PC-3 (cell line): ENCODE measurements around the gene SLC35F3. TPM values are rescaled to one million over a fixed set of nuclear protein-coding genes. Genes with fewer than 3 reads are reported as not detected.

Experiments used
- ATAC-seq: fragments of 200-7000 bp; cut with Tn5 transposase; 2 replicates; pipeline ENCODE4 v1.9.1; 2020; ENCODE audit warnings: mild to moderate bottlenecking, moderate library complexity
- BruUV-seq: library from RNA; stranded (reverse); fragments of 400-500 nt; replicated peaks from 2 replicates; lab custom pipeline; 2021; lab: Mats Ljungman, UMichigan
- CTCF ChIA-PET: fragments of 300-600 bp; sonication (Branson Sonifier 250); formaldehyde crosslinking; loops from one replicate; lab custom pipeline; 2022; ENCODE audit warnings: antibody characterized with exemption; lab: Charles Lee
- POLR2A ChIA-PET: fragments of 300-600 bp; sonication (Branson Sonifier 250); formaldehyde crosslinking; loops from one replicate; lab custom pipeline; 2022; ENCODE audit warnings: antibody characterized with exemption; ENCODE audit not compliant: unreplicated experiment; lab: Charles Lee
- DNase-seq: peaks from one replicate; pipeline ENCODE4 v3.0.0-alpha.2; 2015
- H2AFZ ChIP-seq: fragments of 300-600 bp; sonication (generic); 2 replicates; pipeline ENCODE4 v1.6.0; 2016; ENCODE audit warnings: antibody characterized with exemption, low read length
- H3F3A ChIP-seq: fragments of 300-600 bp; sonication (generic); one replicate; pipeline ENCODE4 v1.6.0; 2017; ENCODE audit warnings: antibody characterized with exemption, low read length, control low read depth, mild to moderate bottlenecking; ENCODE audit not compliant: unreplicated experiment
- H3K27ac ChIP-seq: fragments of 300-600 bp; sonication (generic); 2 replicates; pipeline ENCODE4 v1.5.1; 2016; ENCODE audit warnings: mild to moderate bottlenecking, low read length
- H3K27me3 ChIP-seq: fragments of 300-600 bp; sonication (generic); 2 replicates; pipeline ENCODE4 v1.6.1; 2016; ENCODE audit warnings: low read length, mixed read lengths
- H3K36me3 ChIP-seq: fragments of 300-600 bp; sonication (generic); 2 replicates; pipeline ENCODE4 v1.6.1; 2016; ENCODE audit warnings: low read depth, mixed run types, low read length, mixed read lengths
- H3K4me1 ChIP-seq: fragments of 300-600 bp; sonication (generic); 2 replicates; pipeline ENCODE4 v1.5.1; 2016; ENCODE audit warnings: low read length; ENCODE audit not compliant: insufficient read depth
- H3K4me2 ChIP-seq: fragments of 300-600 bp; sonication (generic); 2 replicates; pipeline ENCODE4 v1.6.0; 2016; ENCODE audit warnings: low read length
- H3K4me3 ChIP-seq: fragments of 300-600 bp; sonication (generic); 2 replicates; pipeline ENCODE4 v1.5.1; 2016; ENCODE audit warnings: mild to moderate bottlenecking, low read length, mixed read lengths
- H3K79me2 ChIP-seq: fragments of 300-600 bp; sonication (generic); 2 replicates; pipeline ENCODE4 v1.6.1; 2017; ENCODE audit warnings: low read length, mixed read lengths
- H3K9ac ChIP-seq: fragments of 300-600 bp; sonication (generic); 2 replicates; pipeline ENCODE4 v1.6.0; 2016; ENCODE audit warnings: mild to moderate bottlenecking, low read length
- H3K9me2 ChIP-seq: fragments of 300-600 bp; sonication (generic); replicated peaks from 2 replicates; pipeline ENCODE4 v1.6.1; 2016; ENCODE audit warnings: mixed run types, low read length, mixed read lengths
- H3K9me3 ChIP-seq: fragments of 300-600 bp; sonication (generic); 2 replicates; pipeline ENCODE4 v1.6.1; 2016; ENCODE audit warnings: low read length, mixed read lengths
- H4K20me1 ChIP-seq: fragments of 300-600 bp; sonication (generic); 2 replicates; pipeline ENCODE4 v1.6.1; 2016; ENCODE audit warnings: low read length, mixed read lengths
- CTCF ChIP-seq: fragments of 300-600 bp; sonication (generic); conservative IDR thresholded peaks from 2 replicates; pipeline ENCODE4 v1.5.1; 2017; ENCODE audit warnings: antibody characterized with exemption, low read depth, mild to moderate bottlenecking, low read length
- EZH2 ChIP-seq: fragments of 300-600 bp; sonication (generic); IDR thresholded peaks from one replicate; pipeline ENCODE4 v1.6.1; 2017; ENCODE audit warnings: antibody characterized with exemption, mild to moderate bottlenecking, low read length; ENCODE audit not compliant: unreplicated experiment
- EZH2phosphoT487 ChIP-seq: fragments of 300-600 bp; sonication (generic); IDR thresholded peaks from 2 replicates; pipeline ENCODE4 v1.6.1; 2018; ENCODE audit warnings: mild to moderate bottlenecking, antibody characterized with exemption, low read length, borderline replicate concordance
- intact Hi-C: fragments of 100-400 bp; cut with micrococcal nuclease; formaldehyde crosslinking; loops from 2 replicates; pipeline ENCODE4 v1.9.0; 2023
- total RNA-seq: library from RNA; depleted of rRNA; stranded (reverse); fragments of >200 nt; gene quantifications from 2 replicates; pipeline ENCODE4 v1.2.3, GENCODE V29; 2014

SLC35F3 gene
- total RNA-seq, 1 experiment from 2014 or later: 17.7 TPM

DNA sequence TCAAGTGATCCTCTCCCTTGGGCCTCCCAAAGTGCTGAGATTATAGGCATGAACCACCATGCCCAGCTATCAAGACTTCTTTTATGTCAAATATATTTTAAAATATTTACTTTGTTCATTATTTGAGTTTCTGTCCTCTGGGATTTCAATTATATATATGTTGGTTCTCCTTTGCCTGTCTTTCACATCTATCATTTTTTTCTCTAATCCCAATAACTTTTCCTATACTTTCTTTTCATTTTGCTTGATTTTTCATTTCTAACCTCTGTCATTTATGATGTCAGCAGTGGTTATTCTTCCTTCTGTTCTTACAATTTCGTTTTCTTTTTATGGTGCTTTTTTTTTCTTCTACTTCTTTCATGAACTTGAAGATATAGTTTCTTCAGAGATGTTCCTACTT, 47.3 kb downstream of the SLC35F3 start:
- 0 out of 2 replicates have a peak, but pooled peaks cover 4% of the 10 kb centered on the region for H3K9me3 ChIP-seq
- BruUV-seq: no TSS peak
- DNase-seq: no peak
- ATAC-seq: no peak
- intact Hi-C loops: no loop called here
- H3F3A ChIP-seq: no peaks in the 10 kb centered on the region
- no peaks in the 10 kb centered on the region for H4K20me1 ChIP-seq
- H3K36me3 ChIP-seq: peaks cover 25% of the 10 kb centered on the region; the same call in 1 of the 2 replicates
- H3K79me2 ChIP-seq: peaks cover 9% of the 10 kb centered on the region; the same call in 1 of the 2 replicates
- no peak overlapping the region for H3K4me3 ChIP-seq
- H2AFZ ChIP-seq: no peak overlapping the region
- H3K9ac ChIP-seq: no peak overlapping the region
- no peak overlapping the region for H3K27ac ChIP-seq
- no peaks in the 10 kb centered on the region for H3K4me1 ChIP-seq
- ChIA-PET POLR2A (no interaction called here), CTCF (no interaction called here)
- H3K9me2 ChIP-seq: no peaks in the 10 kb centered on the region
- no peak for TF ChIP-seq CTCF
- no peak overlapping the region for H3K4me2 ChIP-seq
- H3K27me3 ChIP-seq: no peaks in the 10 kb centered on the region

DNA sequence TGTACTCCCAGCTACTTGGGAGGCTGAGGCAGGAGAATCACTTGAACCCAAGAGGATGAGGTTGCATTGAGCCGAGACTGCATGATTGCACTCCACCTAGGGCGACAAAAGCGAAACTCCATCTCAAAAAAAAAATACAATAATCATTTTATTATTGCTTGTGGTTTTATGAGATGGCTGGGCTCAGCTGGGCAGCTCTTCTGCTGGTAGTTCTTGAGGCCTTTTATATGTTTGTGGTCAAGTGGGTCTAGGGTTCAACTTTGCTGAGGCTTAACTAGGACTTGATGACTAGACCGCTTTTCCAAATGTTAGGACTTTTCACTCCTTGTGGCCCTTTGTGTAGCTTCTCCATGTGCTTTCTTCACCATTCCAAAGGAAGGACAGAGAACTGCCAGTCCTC, 53.2 kb downstream of the SLC35F3 start:
- no peaks in the 10 kb centered on the region for H3K4me1 ChIP-seq
- H3K27me3 ChIP-seq: no peaks in the 10 kb centered on the region
- ChIA-PET CTCF (no interaction called here), POLR2A (no interaction called here)
- BruUV-seq: no TSS peak
- H3K36me3 ChIP-seq: peaks cover 18% of the 10 kb centered on the region
- no peak overlapping the region for H2AFZ ChIP-seq
- no peak overlapping the region for H3K27ac ChIP-seq
- H3K9ac ChIP-seq: no peak overlapping the region
- intact Hi-C loops: no loop called here
- ATAC-seq: no peak
- TF ChIP-seq EZH2phosphoT487 (no peak), EZH2 (no peak), CTCF (no peak)
- H3K9me3 ChIP-seq: no peaks in the 10 kb centered on the region
- no peak overlapping the region for H3K4me3 ChIP-seq
- no peaks in the 10 kb centered on the region for H3K9me2 ChIP-seq
- H4K20me1 ChIP-seq: no peaks in the 10 kb centered on the region
- H3F3A ChIP-seq: no peaks in the 10 kb centered on the region
- no peak for DNase-seq
- peaks cover 10% of the 10 kb centered on the region for H3K79me2 ChIP-seq
- no peak overlapping the region for H3K4me2 ChIP-seq

- no peak for TF ChIP-seq EZH2
- no peak for TF ChIP-seq EZH2phosphoT487
- TF ChIP-seq CTCF: no peak
- H3K27ac ChIP-seq: no peak overlapping the region
- H3K4me2 ChIP-seq: no peak overlapping the region
- H3K4me3 ChIP-seq: no peak overlapping the region
- H3K9me3 ChIP-seq: no peaks in the 10 kb centered on the region
- ChIA-PET CTCF (no interaction called here), POLR2A (no interaction called here)
- BruUV-seq: no TSS peak
- H3K4me1 ChIP-seq: 0 out of 2 replicates have a peak, but pooled peaks cover 4% of the 10 kb centered on the region
- H3K9me2 ChIP-seq: no peaks in the 10 kb centered on the region
- intact Hi-C loops: no loop called here
- DNase-seq: no peak
- no peak overlapping the region for H3K9ac ChIP-seq
- no peaks in the 10 kb centered on the region for H4K20me1 ChIP-seq
- peaks cover 10% of the 10 kb centered on the region for H3K79me2 ChIP-seq
- H3F3A ChIP-seq: no peaks in the 10 kb centered on the region
- peaks cover 22% of the 10 kb centered on the region for H3K36me3 ChIP-seq
- H3K27me3 ChIP-seq: no peaks in the 10 kb centered on the region
- ATAC-seq: no peak
- H2AFZ ChIP-seq: no peak overlapping the region
These were observed 54.6 kb downstream of the SLC35F3 start for GRCh38 chr1:233959102-233959501.
